NK-92 (cell line): ENCODE data around the gene FOXS1.

ENCODE experiments used
- DNase-seq: peaks from one replicate; lab custom pipeline; 2025; ENCODE audit not compliant: unreplicated experiment; lab: John Stamatoyannopoulos, UW

Gene FOXS1

GRCh38 chr20:31861385-31862156, 16.2 kb upstream of the FOXS1 start:
- no peak for DNase-seq

DNA sequence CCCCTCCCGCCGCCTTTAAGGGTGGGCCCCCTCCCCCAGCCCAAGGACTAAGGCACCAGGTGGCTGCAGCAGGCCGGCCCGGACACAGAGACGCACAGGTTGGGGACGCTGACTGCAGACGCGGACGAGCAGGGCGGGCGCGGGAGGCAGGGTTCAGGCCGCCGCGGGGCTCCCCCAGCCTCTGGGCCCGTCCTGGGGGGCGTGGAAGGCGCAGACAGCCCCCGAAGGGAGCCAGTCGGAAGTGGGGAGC, 15.7 kb upstream of the FOXS1 start:
- DNase-seq = no peak

DNA sequence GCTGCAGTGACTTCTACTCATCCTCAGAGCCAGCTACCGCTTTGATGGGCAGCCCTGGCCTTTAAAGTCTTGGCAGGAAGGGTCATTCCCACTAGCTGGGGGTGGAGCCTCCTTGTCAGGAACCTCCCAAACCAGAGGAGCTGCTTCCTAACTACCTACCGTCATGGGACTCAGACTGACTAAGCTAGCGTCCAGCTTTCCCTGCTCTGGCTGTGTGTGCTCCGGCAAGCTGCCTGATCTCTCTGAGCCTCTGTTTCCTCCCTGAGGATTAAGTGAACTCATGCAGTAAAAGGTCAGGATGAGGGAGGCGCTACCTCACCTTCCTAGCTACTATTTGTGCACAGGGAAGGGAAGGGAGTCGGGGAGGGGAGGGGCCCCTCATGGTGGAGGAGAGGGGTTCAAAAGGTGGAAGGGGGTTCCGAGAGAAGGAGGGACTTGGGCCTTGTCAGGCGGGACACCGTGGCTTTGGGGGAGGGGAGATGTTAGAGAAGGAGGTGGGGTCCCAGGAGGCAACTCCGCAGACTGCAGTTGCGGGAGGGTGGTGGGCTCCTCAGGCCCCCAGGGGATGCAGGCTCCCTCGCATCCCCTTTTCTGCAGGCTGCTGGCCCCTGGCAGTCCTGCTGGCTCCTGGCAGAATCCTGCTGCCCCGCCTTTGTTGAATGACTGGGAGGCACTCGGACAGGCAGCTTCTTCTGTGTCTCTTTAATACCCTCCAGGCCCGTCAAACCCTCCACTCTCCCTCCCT, 15.2 kb upstream of the FOXS1 start:
- DNase-seq = no peak

GRCh38 chr20:31859998-31860380, 14.6 kb upstream of the FOXS1 start:
- no peak for DNase-seq

DNA sequence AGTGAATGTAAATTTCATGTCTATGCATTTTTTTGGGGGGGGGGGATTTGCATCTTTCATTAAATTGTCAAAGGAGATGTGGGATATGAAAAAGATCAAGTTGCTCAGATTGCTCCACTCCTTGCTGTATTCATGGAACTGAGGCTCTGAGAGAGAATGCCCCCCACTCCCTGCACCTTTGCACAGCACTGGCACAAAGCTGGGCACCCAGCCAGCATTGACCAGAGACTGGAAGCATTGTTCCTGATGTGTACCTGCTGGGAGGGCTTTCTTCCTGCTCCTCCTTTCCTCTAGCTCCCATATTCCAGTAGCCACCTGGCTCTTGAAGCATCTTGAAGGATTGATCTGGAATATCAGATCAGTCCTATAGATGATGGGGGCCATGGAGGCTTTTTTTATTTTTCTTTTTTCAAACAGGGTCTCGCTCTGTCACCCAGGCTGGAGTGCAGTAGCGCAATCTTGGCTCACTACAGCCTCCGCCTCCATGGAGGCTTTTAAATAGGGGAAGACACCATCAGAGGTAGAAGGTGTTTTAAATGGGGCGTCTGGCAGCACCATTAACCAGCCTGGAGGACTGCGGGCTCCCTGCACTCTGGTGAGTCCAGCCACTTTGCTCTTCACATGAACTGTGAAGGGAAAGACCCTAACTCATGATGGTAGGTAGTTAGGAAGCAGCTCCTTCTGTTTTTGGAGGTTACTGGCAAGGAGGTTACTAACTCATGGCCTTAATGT, 14.0 kb upstream of the FOXS1 start:
- no peak for DNase-seq

DNA sequence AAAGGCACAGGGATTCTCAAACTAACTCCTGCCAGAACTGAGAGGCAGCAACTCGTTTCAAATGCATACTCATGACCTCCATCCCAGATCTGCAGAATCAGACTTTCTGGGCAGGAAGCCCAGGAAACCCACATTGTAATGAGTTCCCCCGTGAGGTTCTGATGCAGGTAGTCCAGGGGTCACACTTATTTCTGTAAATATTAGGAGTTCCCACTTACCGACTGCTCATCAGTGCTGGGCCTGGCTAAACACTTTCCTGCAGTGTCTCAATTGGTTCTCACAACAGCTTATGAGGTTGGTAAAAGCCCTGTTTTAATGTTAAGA, 13.3 kb upstream of the FOXS1 start:
- DNase-seq = no peak

DNA sequence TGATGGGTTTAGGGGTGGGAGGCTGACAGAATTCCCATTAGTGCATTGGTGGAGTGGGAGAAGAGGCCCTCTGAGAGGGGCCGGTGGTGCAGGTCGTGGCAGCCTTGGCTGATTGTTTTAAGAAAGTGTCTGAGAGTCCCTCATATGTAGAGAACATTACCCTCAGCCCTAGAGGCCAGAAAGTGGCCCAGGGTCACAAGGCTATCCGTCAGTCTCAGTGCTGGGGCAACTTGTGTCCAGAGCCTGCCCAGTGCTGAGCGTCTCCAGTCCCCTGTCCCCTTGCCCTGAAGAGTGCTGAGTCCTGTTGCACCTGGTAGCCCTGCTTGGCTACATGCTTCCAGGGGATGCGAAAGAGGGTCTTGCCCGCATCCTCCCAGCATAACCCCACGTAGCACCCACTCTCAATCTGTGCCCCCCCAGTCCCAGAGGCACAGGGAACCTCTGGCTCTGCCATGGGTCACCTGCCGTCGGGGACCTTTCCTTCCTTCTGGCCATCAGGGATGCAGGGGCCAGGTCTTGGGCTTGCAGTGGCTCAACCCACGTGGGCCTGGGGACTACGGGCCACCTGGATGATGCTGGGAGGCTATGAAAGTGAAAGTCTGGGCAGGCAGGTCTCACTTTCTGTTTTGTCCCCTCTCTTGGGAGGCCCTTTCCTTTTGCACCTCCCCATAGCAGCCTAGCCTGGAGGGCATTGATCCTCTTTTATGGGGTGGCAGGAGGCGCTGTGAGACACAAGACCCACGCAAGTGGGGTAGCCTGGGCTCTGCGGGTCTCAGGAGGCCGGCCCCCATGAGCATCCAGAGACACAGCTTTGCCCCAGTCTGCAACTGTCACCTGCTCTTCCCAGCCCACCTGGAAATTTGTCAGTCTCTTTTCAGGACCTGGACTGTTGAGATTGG, 12.7 kb upstream of the FOXS1 start:
- DNase-seq = no peak

DNA sequence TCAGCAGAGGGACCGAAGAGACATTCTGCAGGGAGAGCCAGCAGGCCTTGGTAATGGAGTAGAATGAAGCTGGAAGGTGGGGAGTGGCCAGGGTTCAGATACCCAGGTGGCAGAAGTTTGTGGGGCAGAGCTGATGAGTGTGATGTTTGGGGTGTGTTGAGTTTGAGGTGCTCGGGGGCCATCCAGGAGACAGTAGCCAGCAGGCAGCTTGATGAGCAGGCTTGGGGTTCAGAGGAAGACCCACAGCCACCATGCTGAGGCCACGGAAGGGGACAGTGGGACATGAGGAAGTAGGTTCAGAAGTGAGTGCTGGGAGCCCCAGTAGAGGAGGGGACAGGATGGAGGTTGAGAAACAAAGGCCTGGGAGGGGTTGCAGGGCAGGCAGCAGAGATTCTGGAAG, 11.1 kb upstream of the FOXS1 start:
- DNase-seq = no peak

- no peak for DNase-seq
Observed at GRCh38 chr20:31853481-31853880, 8.1 kb upstream of the FOXS1 start.

- no peak for DNase-seq
Observed at GRCh38 chr20:31851240-31851955, 6.0 kb upstream of the FOXS1 start.

- DNase-seq = no peak
Observed at GRCh38 chr20:31849306-31849930, 4.0 kb upstream of the FOXS1 start.

DNA sequence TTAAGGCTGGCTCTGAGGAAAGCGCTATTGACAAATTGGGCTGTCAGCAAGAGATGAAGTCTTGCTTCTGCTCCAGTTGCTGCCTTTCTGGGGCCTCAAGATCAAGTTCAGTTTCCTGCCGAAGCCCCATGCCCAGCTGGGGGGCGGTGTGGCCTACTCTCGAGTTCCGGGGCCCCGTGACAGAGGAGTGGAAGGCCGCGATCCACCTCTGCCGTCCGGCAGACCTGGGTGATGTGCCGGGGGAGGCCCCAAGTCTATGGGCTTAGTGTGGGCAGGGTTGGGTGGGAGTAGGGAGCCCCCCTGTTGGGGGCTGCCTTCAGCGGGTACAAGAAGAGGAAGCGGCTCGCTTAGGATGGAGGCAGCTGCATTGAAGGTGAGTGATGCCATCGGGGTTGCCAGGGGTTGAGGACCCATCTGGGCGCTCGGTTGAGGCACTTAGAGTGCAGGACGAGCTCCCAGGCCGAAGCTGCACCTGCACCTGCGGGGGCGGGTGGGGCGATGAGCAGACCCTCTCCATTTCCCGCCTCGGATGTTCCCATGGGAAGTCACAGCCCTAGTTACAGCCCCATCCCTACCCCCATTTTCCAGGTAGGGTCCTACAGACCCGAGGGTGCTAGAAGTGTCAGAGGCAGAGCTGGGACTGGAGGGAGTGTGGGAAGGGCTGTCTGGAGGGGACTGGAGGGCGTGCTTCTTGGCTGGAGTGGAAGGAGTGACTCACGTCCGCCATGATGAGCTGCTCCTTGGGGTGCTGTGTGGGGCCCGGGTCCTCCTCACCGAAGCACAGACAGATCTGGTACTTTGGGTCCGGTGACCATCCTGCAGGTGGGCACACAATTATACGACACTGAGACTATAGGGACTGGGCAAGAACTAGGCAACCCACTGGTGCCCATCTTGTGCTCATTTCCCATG, 2.9 kb upstream of the FOXS1 start:
- DNase-seq = no peak

DNA sequence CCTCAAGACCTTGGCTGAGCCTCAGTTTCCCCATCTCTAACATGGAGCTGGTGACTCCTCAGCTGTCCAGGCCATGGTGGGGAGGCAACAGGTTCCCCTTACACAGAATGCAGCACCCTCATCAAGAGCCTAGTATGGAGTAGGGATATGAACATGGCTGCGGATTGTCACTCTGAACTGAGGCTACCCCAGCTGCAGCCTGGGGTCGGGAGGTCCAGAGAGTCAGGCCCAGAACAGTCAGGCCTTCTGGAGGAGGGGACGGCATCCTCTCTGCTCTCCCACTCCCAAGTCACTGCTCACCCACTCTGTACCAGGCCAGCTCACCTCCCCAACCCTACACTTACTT, 1.4 kb upstream of the FOXS1 start:
- no peak for DNase-seq

GRCh38 chr20:31844737-31845299, 586 bp downstream of the FOXS1 start:
- DNase-seq = no peak

DNA sequence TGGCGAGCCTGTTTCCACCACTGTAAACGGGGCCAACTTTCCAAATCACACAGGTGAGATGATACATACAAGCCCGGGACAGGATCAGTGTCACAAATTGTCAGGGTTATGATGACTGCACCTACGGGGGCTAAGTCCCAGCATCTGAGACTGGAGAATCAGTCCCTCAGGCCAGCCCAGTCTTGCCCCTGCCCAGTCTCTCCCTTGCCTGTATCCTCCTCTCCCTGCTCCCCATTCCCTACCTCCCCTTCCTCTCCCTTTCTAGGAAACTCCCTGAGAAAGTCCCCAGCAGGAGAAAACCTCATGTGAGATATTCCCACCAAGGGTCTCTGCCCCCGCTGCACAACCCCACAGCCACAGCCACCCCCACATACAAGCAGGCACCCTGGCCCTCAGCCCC, 1.5 kb downstream of the FOXS1 start:
- no peak for DNase-seq

GRCh38 chr20:31843288-31843687, 2.1 kb downstream of the FOXS1 start:
- DNase-seq = no peak

- no peak for DNase-seq
Observed at GRCh38 chr20:31842471-31843157, 2.8 kb downstream of the FOXS1 start.

DNA sequence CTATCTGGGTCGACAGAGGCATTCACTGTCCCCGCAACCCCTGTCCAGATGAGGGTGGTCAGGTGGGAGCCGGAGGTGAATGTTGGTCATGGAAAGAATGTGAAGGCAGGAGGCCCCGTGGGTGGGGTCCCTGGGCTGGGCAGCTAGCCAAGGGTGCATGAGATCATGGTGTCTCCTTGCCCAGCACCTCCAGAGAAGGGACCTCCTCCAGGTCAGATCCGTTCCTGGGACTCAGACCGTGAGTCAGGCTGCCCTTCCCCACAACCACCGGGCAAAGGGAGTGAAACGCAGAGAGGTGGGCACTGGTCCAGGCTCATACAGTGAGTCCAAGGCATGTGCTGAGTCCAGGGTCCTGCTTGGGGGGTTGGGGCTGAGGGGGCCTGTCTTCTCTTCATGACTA, 3.5 kb downstream of the FOXS1 start:
- DNase-seq = no peak
